H1 (cell line): ENCODE measurements around the gene STIM1. TPM values are rescaled to one million over a fixed set of nuclear protein-coding genes. Genes with fewer than 3 reads are reported as not detected.

Experiments
- CTCF ChIA-PET: fragments of 300-600 bp; sonication (Branson Sonifier 250); formaldehyde crosslinking; loops from one replicate; lab custom pipeline; 2021; ENCODE audit not compliant: partially characterized antibody; lab: Charles Lee
- POLR2A ChIA-PET: fragments of 300-600 bp; sonication (Branson Sonifier 250); formaldehyde crosslinking; loops from one replicate; lab custom pipeline; 2021; ENCODE audit warnings: inconsistent platforms; ENCODE audit not compliant: partially characterized antibody; lab: Charles Lee
- DNase-seq, 2 experiments: peaks; one replicate each; pipeline versions ENCODE4 v3.0.0 to v3.0.0-alpha.2; 2010 to 2022; ENCODE audit warnings: low spot score in 2 of 2, low read depth in 1 of 2, mixed read lengths in 1 of 2
- FAIRE-seq: peaks from 2 replicates; lab custom pipeline; 2011; peaks lifted over from hg19 to GRCh38; lab: Jason Lieb, UNC
- H2AFZ ChIP-seq: 2 replicates; pipeline ENCODE4 v1.8.1; 2012; ENCODE audit warnings: low read length, inconsistent platforms
- H2AK5ac ChIP-seq: 2 replicates; pipeline ENCODE4 v1.6.1; 2013; ENCODE audit warnings: low read depth, low read length
- H2BK120ac ChIP-seq: replicated peaks from 2 replicates; pipeline ENCODE3; 2013; ENCODE audit warnings: low read depth, low read length, inconsistent platforms
- H2BK12ac ChIP-seq: 2 replicates; pipeline ENCODE4 v1.6.1; 2013; ENCODE audit warnings: low read depth, low read length
- H2BK15ac ChIP-seq: 2 replicates; pipeline ENCODE4 v1.6.1; 2013; ENCODE audit warnings: low read length
- H2BK20ac ChIP-seq: 2 replicates; pipeline ENCODE4 v1.6.1; 2013; ENCODE audit warnings: low read length
- H2BK5ac ChIP-seq: 2 replicates; pipeline ENCODE4 v1.6.1; 2013; ENCODE audit warnings: low read depth, low read length
- H3K14ac ChIP-seq: 2 replicates; pipeline ENCODE4 v1.6.1; 2013; ENCODE audit warnings: inconsistent platforms; ENCODE audit not compliant: insufficient read length
- H3K18ac ChIP-seq: 2 replicates; pipeline ENCODE4 v1.6.1; 2013; ENCODE audit warnings: low read length; ENCODE audit errors: extremely low read depth
- H3K23ac ChIP-seq: 2 replicates; pipeline ENCODE4 v1.6.1; 2013; ENCODE audit warnings: inconsistent platforms; ENCODE audit not compliant: insufficient read length
- H3K23me2 ChIP-seq: 2 replicates; pipeline ENCODE4 v1.6.1; 2013; ENCODE audit warnings: low read depth, low read length
- H3K27ac ChIP-seq: 2 replicates; pipeline ENCODE4 v1.6.1; 2011; ENCODE audit warnings: low read depth, low read length, inconsistent platforms
- H3K27me3 ChIP-seq, 4 experiments: replicated peaks in 1 of 4; 1 replicate in 1 of 4; 2 replicates in 3 of 4; pipeline versions ENCODE4 v1.6.1 to v1.8.1; 2011 to 2013; ENCODE audit warnings: low read length in 3 of 4, mild to moderate bottlenecking in 3 of 4, inconsistent platforms in 2 of 4, mixed read lengths in 2 of 4, moderate library complexity in 1 of 4; ENCODE audit not compliant: control insufficient read depth in 3 of 4, insufficient read depth in 3 of 4; ENCODE audit errors: extremely low read depth in 1 of 4
- H3K36me3 ChIP-seq, 4 experiments: 2 replicates each; pipeline versions ENCODE4 v1.6.1 to v1.8.1; 2011 to 2013; ENCODE audit warnings: mild to moderate bottlenecking in 4 of 4, low read length in 3 of 4, moderate library complexity in 2 of 4, control low read depth in 1 of 4, inconsistent platforms in 1 of 4; ENCODE audit not compliant: insufficient read depth in 4 of 4, control insufficient read depth in 2 of 4
- H3K4ac ChIP-seq: replicated peaks from 2 replicates; pipeline ENCODE3; 2013; ENCODE audit warnings: low read length, low read depth, mixed read lengths, inconsistent platforms; ENCODE audit not compliant: insufficient read length
- H3K4me1 ChIP-seq, 4 experiments: replicated peaks in 1 of 4; 1 replicate in 1 of 4; 2 replicates in 3 of 4; pipeline versions ENCODE4 v1.6.1 to v1.8.1; 2011 to 2013; ENCODE audit warnings: low read length in 3 of 4, inconsistent platforms in 2 of 4, mixed read lengths in 1 of 4; ENCODE audit not compliant: insufficient read depth in 4 of 4, control insufficient read depth in 3 of 4
- H3K4me2 ChIP-seq, 2 experiments: 2 replicates each; pipeline versions ENCODE4 v1.6.1 to v1.8.1; 2011 to 2013; ENCODE audit warnings: low read depth in 2 of 2, low read length in 2 of 2, control low read depth in 1 of 2, inconsistent platforms in 1 of 2, mild to moderate bottlenecking in 1 of 2; ENCODE audit not compliant: insufficient read depth in 1 of 2
- H3K4me3 ChIP-seq, 4 experiments: fragments of 200-600, 300-600 bp in 1 of 4; sonication (generic), shearing (Covaris generic), sonication (Bioruptor Twin) in 1 of 4; 2 replicates each; pipeline versions ENCODE4 v1.5.1 to v1.8.1; 2011 to 2016; ENCODE audit warnings: low read length in 4 of 4, low read depth in 3 of 4, control low read depth in 2 of 4, inconsistent platforms in 2 of 4, mild to moderate bottlenecking in 2 of 4, mixed read lengths in 1 of 4, moderate library complexity in 1 of 4; ENCODE audit not compliant: insufficient read depth in 2 of 4; ENCODE audit errors: extremely low read depth in 1 of 4
- H3K56ac ChIP-seq: replicated peaks from 2 replicates; pipeline ENCODE3; 2013; ENCODE audit warnings: low read depth, mild to moderate bottlenecking, mixed read lengths, low read length, inconsistent platforms; ENCODE audit not compliant: insufficient read length
- H3K79me1 ChIP-seq: 2 replicates; pipeline ENCODE4 v1.6.1; 2013; ENCODE audit warnings: low read depth, low read length, control low read depth
- H3K79me2 ChIP-seq, 2 experiments: 2 replicates each; pipeline versions ENCODE4 v1.6.1 to v1.8.1; 2012 to 2013; ENCODE audit warnings: low read length in 2 of 2, mild to moderate bottlenecking in 2 of 2, inconsistent platforms in 1 of 2; ENCODE audit not compliant: insufficient read depth in 2 of 2, control insufficient read depth in 1 of 2
- H3K9ac ChIP-seq, 4 experiments: replicated peaks in 1 of 4; 1 replicate in 1 of 4; 2 replicates in 3 of 4; pipeline versions ENCODE4 v1.6.1 to v1.8.1; 2011 to 2013; ENCODE audit warnings: low read depth in 3 of 4, low read length in 3 of 4, control low read depth in 2 of 4, mild to moderate bottlenecking in 2 of 4, moderate library complexity in 2 of 4, inconsistent platforms in 1 of 4; ENCODE audit errors: extremely low read depth in 1 of 4
- H3K9me3 ChIP-seq, 2 experiments: 2 replicates each; pipeline versions ENCODE4 v1.6.1 to v1.8.1; 2012 to 2013; ENCODE audit warnings: mild to moderate bottlenecking in 2 of 2, moderate library complexity in 2 of 2, control low read depth in 1 of 2, inconsistent platforms in 1 of 2, low read depth in 1 of 2, low read length in 1 of 2, mixed read lengths in 1 of 2; ENCODE audit not compliant: insufficient read depth in 2 of 2
- H4K20me1 ChIP-seq, 2 experiments: replicated peaks in 1 of 2; 2 replicates each; pipeline versions ENCODE3 to v1.8.1; 2011 to 2013; ENCODE audit warnings: inconsistent platforms in 2 of 2, low read length in 2 of 2, mild to moderate bottlenecking in 1 of 2; ENCODE audit not compliant: insufficient read depth in 2 of 2, control insufficient read depth in 1 of 2
- H4K5ac ChIP-seq: 2 replicates; pipeline ENCODE4 v1.6.1; 2013; ENCODE audit warnings: low read length, low read depth, mixed read lengths, inconsistent platforms; ENCODE audit not compliant: insufficient read length
- H4K8ac ChIP-seq: 2 replicates; pipeline ENCODE4 v1.8.0; 2013; ENCODE audit warnings: mild to moderate bottlenecking, moderate library complexity, low read length, inconsistent platforms; ENCODE audit not compliant: insufficient read depth; ENCODE audit errors: extremely low read depth
- H4K91ac ChIP-seq: replicated peaks from 2 replicates; pipeline ENCODE3; 2013; ENCODE audit warnings: low read length, mixed read lengths, inconsistent platforms; ENCODE audit not compliant: insufficient read length
- E2F6 ChIP-seq: IDR thresholded peaks from 2 replicates; pipeline ENCODE4 v1.6.1; 2012; ENCODE audit warnings: inconsistent platforms
- JUN ChIP-seq: IDR thresholded peaks from 2 replicates; pipeline ENCODE4 v1.6.1; 2011; ENCODE audit warnings: low read depth, mild to moderate bottlenecking, improper control_type of control experiment, low read length
- WGBS, 2 experiments: shearing (Covaris generic) in 1 of 2; methylation state at CpG; one replicate each; pipeline versions ENCODE4 v1.1.6 to v1.1.7; 2013 to 2015; ENCODE audit warnings: low lambda C conversion rate in 2 of 2, mixed read lengths in 2 of 2, inconsistent platforms in 1 of 2, low coverage in 1 of 2, missing lambda C conversion rate in 1 of 2; ENCODE audit not compliant: insufficient replicate concordance in 2 of 2, insufficient coverage in 1 of 2, insufficient read length in 1 of 2; ENCODE audit errors: extremely low coverage in 1 of 2, missing lambda C conversion rate in 1 of 2; 5-methylcytosine and 5-hydroxymethylcytosine counted together
- polyA plus RNA-seq, 7 experiments: library from polyadenylated mRNA; depleted of rRNA in 3 of 7; stranded (reverse) in 5 of 7; unstranded in 2 of 7; fragments of >200 nt in 5 of 7; fragments of 200-250 nt in 2 of 7; gene quantifications; 1 replicate in 5 of 7; 2 replicates in 1 of 7; 4 replicates in 1 of 7; pipeline versions ENCODE4 v1.2.1 to v1.2.3, GENCODE V29; 2011 to 2013; ENCODE audit warnings: missing spikeins in 2 of 7, mixed read lengths in 2 of 7
- total RNA-seq: library from RNA; stranded (reverse); fragmentation: NEBNext Ultra II Directional; extraction: Animal tissue kit (Norgen Biotek cat#: 25700); gene quantifications from 2 replicates; pipeline ENCODE4 v1.2.1, GENCODE V29; 2021

The STIM1 gene
- total and polyA plus RNA-seq, 2 of the 8 experiments (the other 6 are each of a cell fraction or from before 2014, with no cell fraction given), result 11.1 to 12.2 TPM

DNA sequence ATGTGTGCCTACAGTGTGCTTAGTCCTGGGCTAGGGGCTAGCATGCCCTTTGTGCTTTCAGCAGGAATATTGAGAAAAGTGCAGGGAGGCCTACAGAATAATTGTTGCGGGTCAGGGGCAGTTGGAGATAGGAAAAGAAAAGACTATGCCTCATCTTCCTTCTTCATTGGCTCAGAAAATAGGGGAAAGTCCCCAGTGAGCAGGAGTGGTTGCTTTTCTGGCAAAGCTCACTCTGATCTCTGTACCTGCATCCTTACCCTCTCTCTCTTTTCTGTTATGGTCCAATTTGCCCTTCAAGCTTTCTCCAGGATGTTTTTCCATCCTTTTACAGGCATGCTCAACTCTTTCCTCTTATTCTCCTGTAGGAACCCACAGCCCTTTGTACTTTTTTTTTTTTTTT lies 209.6 kb downstream of the STIM1 start:
- Histone ChIP-seq H3K4me3 (no peak overlapping the region), H2BK120ac (no peak overlapping the region), H3K23me2 (no peaks in the 10 kb centered on the region; the same call in 1 of the 2 replicates), H3K56ac (no peak overlapping the region), H2AK5ac (no peak overlapping the region), H2BK12ac (no peak overlapping the region), H2BK5ac (no peak overlapping the region), H3K4me2 (no peak overlapping the region), H3K9ac (no peak overlapping the region), H2AFZ (no peak overlapping the region), H2BK15ac (no peak overlapping the region), H3K14ac (no peak overlapping the region), H3K79me1 (no peaks in the 10 kb centered on the region), H3K4ac (no peak overlapping the region), H3K9me3 (no peaks in the 10 kb centered on the region), H3K27me3 (no peaks in the 10 kb centered on the region), H3K36me3 (no peaks in the 10 kb centered on the region), H3K27ac (no peak overlapping the region), H3K4me1 (no peaks in the 10 kb centered on the region), H2BK20ac (no peak overlapping the region), H4K91ac (no peak overlapping the region), H4K5ac (no peak overlapping the region), H3K79me2 (no peaks in the 10 kb centered on the region), H3K18ac (no peak overlapping the region), H4K8ac (no peak overlapping the region), H4K20me1 (no peaks in the 10 kb centered on the region), H3K23ac (no peak overlapping the region)
- TF ChIP-seq JUN, result no peak
- no peak for TF ChIP-seq E2F6
- POLR2A ChIA-PET, result no interaction called here
- DNase-seq (no peak), FAIRE-seq (no peak)
- WGBS, 2 experiments, result 100% methylated on average over 1 of the region's 1 CpG; no CpG with 5 or more reads in 1 of the 2 experiments
- CTCF ChIA-PET, result interaction anchor here (0.6 to 13.4 kb wide), 9 partner anchors 8 to 257 kb away, joined by 3 to 422 read pairs (median 4); partner anchors contain the start of genes PGAP2, RHOG and STIM1
